Gastrocnemius medialis (tissue), 4 donors: ENCODE results near the gene C3orf85.

ENCODE experiments used
- POLR2A ChIP-seq, 2 donors: fragments of 450-650 bp; IDR thresholded peaks; one replicate each; pipeline ENCODE4 v1.6.1; 2017; ENCODE audit warnings: antibody characterized with exemption in 2 of 2, mild to moderate bottlenecking in 2 of 2, moderate library complexity in 2 of 2
- TF ChIP-seq, protein P1 (sequence below), 5 experiments: fragments of 450-650 bp in 3 of 5; fragments of 200-600 bp in 2 of 5; sonication (generic) in 2 of 5; IDR thresholded peaks in 4 of 5; conservative IDR thresholded peaks in 1 of 5; 1 replicate in 4 of 5; 2 replicates in 1 of 5; pipeline ENCODE4 v1.5.1; 2016 to 2019; ENCODE audit warnings: antibody characterized with exemption in 5 of 5, mild to moderate bottlenecking in 3 of 5, moderate library complexity in 3 of 5

DNA sequence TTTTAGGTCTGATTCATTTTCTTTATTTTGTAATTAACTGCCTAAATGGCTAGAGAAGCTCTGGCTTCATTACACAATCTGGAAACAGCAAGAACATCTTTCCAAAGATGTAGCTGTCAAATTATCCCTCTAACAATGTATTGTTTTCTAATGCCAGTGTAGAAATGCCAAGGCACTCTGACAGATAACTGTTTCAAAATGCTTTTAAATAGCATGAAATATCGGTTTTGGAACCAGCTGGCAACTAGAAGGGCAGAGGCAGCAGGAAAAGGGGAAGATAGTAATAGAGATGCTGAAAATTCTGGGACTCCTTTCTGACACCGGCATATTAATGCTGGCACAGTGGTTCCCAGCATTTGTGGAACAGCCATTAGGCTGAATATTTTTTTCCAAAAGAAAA, 44.7 kb upstream of the C3orf85 start:
- TF ChIP-seq, protein P1, sequence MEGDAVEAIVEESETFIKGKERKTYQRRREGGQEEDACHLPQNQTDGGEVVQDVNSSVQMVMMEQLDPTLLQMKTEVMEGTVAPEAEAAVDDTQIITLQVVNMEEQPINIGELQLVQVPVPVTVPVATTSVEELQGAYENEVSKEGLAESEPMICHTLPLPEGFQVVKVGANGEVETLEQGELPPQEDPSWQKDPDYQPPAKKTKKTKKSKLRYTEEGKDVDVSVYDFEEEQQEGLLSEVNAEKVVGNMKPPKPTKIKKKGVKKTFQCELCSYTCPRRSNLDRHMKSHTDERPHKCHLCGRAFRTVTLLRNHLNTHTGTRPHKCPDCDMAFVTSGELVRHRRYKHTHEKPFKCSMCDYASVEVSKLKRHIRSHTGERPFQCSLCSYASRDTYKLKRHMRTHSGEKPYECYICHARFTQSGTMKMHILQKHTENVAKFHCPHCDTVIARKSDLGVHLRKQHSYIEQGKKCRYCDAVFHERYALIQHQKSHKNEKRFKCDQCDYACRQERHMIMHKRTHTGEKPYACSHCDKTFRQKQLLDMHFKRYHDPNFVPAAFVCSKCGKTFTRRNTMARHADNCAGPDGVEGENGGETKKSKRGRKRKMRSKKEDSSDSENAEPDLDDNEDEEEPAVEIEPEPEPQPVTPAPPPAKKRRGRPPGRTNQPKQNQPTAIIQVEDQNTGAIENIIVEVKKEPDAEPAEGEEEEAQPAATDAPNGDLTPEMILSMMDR (IDR thresholded peaks at IDR 0.05 in 4 of 5, conservative IDR thresholded peaks at IDR 0.05 in 1 of 5), result no peak
- no peak for TF ChIP-seq POLR2A (IDR thresholded peaks at IDR 0.05)
